Mesendoderm (in vitro differentiated cells): ENCODE data around the gene RPP30.

Source experiments
- DNase-seq: peaks from one replicate; pipeline ENCODE4 v3.0.0; 2013
- H2AK5ac ChIP-seq: 2 replicates; pipeline ENCODE4 v1.6.1; 2013; ENCODE audit warnings: low read length, inconsistent platforms
- H2BK120ac ChIP-seq: 2 replicates; pipeline ENCODE4 v1.6.1; 2013; ENCODE audit warnings: low read depth, mild to moderate bottlenecking, low read length, moderate library complexity, mixed read lengths
- H2BK15ac ChIP-seq: replicated peaks from 2 replicates; pipeline ENCODE4 v1.6.1; 2013; ENCODE audit warnings: low read depth, mild to moderate bottlenecking, moderate library complexity
- H2BK5ac ChIP-seq: 2 replicates; pipeline ENCODE4 v1.6.1; 2013; ENCODE audit warnings: low read length, inconsistent platforms
- H3K18ac ChIP-seq: 2 replicates; pipeline ENCODE4 v1.6.1; 2013; ENCODE audit warnings: mild to moderate bottlenecking, low read length, mixed read lengths
- H3K23ac ChIP-seq: one replicate; pipeline ENCODE4 v1.6.1; 2013; ENCODE audit warnings: low read length
- H3K27ac ChIP-seq: 2 replicates; pipeline ENCODE4 v1.5.1; 2013; ENCODE audit warnings: low read depth, mild to moderate bottlenecking, inconsistent platforms, low read length, moderate library complexity
- H3K27me3 ChIP-seq: 2 replicates; pipeline ENCODE4 v1.6.1; 2013; ENCODE audit warnings: low read length, control low read depth, mild to moderate bottlenecking, inconsistent platforms; ENCODE audit not compliant: insufficient read depth, poor library complexity
- H3K36me3 ChIP-seq: 2 replicates; pipeline ENCODE4 v1.6.1; 2013; ENCODE audit warnings: low read length, inconsistent platforms; ENCODE audit not compliant: control insufficient read depth, insufficient read depth
- H3K4ac ChIP-seq: one replicate; pipeline ENCODE4 v1.6.1; 2013; ENCODE audit warnings: low read depth, mild to moderate bottlenecking, low read length, moderate library complexity
- H3K4me1 ChIP-seq: 2 replicates; pipeline ENCODE4 v1.6.1; 2013; ENCODE audit warnings: low read depth, low read length, inconsistent platforms; ENCODE audit not compliant: control insufficient read depth
- H3K4me2 ChIP-seq: 2 replicates; pipeline ENCODE4 v1.6.1; 2013; ENCODE audit warnings: low read length
- H3K4me3 ChIP-seq: 2 replicates; pipeline ENCODE4 v1.5.1; 2013; ENCODE audit warnings: mild to moderate bottlenecking, low read length
- H3K56ac ChIP-seq: one replicate; pipeline ENCODE4 v1.6.1; 2013; ENCODE audit warnings: low read length
- H3K79me1 ChIP-seq: 2 replicates; pipeline ENCODE4 v1.6.1; 2013; ENCODE audit warnings: low read length, inconsistent platforms
- H3K79me2 ChIP-seq: 2 replicates; pipeline ENCODE4 v1.6.1; 2013; ENCODE audit warnings: mild to moderate bottlenecking, low read length; ENCODE audit not compliant: control insufficient read depth, insufficient read depth
- H3K9ac ChIP-seq: 2 replicates; pipeline ENCODE4 v1.6.1; 2013; ENCODE audit warnings: low read length, inconsistent platforms
- H4K5ac ChIP-seq: one replicate; pipeline ENCODE4 v1.6.1; 2013; ENCODE audit warnings: low read length
- H4K8ac ChIP-seq: one replicate; pipeline ENCODE4 v1.6.1; 2013; ENCODE audit warnings: low read depth, mild to moderate bottlenecking, control low read depth, low read length, moderate library complexity
- WGBS: extraction: QIAGEN DNeasy Blood & Tissue Kit; methylation state at CpG from one replicate; pipeline ENCODE4 v1.1.7; 2013; ENCODE audit warnings: low lambda C conversion rate, missing lambda C conversion rate; ENCODE audit not compliant: insufficient coverage; ENCODE audit errors: extremely low coverage; 5-methylcytosine and 5-hydroxymethylcytosine counted together

RPP30 gene

DNA sequence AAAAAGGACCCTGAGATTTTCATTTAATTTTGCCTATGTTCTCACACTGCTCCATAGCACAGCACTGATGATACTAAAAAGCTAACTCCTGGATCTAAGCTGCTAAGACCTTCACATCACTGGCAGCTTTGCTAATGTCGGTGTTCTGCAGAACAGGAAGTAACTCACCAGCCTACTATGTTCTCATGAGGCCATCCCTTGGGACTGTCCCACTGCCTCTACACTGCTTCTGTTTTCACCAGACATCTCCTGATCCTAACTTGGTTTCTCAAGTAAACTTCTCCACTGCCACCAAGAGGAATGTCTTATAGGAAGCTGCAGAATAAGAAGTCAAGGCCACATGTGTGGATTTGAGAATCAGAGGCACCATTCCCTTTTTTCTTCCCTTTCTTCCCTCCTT is 29.0 kb upstream of the RPP30 start:
- Histone ChIP-seq H3K36me3 (no peaks in the 10 kb centered on the region), H3K27ac (no peak overlapping the region), H3K23ac (no peak overlapping the region), H3K27me3 (no peaks in the 10 kb centered on the region), H2BK120ac (no peak overlapping the region), H3K9ac (no peak overlapping the region), H3K79me1 (peaks cover 14% of the 10 kb centered on the region), H3K4me1 (no peaks in the 10 kb centered on the region), H2BK5ac (no peak overlapping the region), H2BK15ac (no peak overlapping the region), H3K4me2 (no peak overlapping the region), H3K4ac (no peak overlapping the region), H3K56ac (no peak overlapping the region), H4K5ac (no peak overlapping the region), H3K79me2 (peaks cover 72% of the 10 kb centered on the region), H2AK5ac (no peak overlapping the region), H4K8ac (no peak overlapping the region), H3K4me3 (no peak overlapping the region), H3K18ac (no peak overlapping the region)
- DNase-seq, result no peak
- no CpG with 5 or more reads among the region's 1 CpG for WGBS

- H3K4me1 ChIP-seq, result no peaks in the 10 kb centered on the region
- H4K8ac ChIP-seq, result no peak overlapping the region
- no peak overlapping the region for H2AK5ac ChIP-seq
- H3K27ac ChIP-seq, result no peak overlapping the region
- no peak overlapping the region for H3K23ac ChIP-seq
- peaks cover 15% of the 10 kb centered on the region for H3K79me1 ChIP-seq
- no peak for DNase-seq
- no CpG with 5 or more reads among the region's 3 CpGs for WGBS
- peaks cover 65% of the 10 kb centered on the region for H3K79me2 ChIP-seq
- H2BK120ac ChIP-seq, result no peak overlapping the region
- H3K56ac ChIP-seq, result no peak overlapping the region
- no peak overlapping the region for H3K4me3 ChIP-seq
- H3K27me3 ChIP-seq, result no peaks in the 10 kb centered on the region
- no peaks in the 10 kb centered on the region for H3K36me3 ChIP-seq
- H2BK15ac ChIP-seq, result no peak overlapping the region
- H3K18ac ChIP-seq, result no peak overlapping the region
- H3K4me2 ChIP-seq, result no peak overlapping the region
- no peak overlapping the region for H4K5ac ChIP-seq
- H2BK5ac ChIP-seq, result no peak overlapping the region
- H3K4ac ChIP-seq, result no peak overlapping the region
- H3K9ac ChIP-seq, result no peak overlapping the region
Observed at GRCh38 chr10:90845726-90846125, 26.0 kb upstream of the RPP30 start.

DNA sequence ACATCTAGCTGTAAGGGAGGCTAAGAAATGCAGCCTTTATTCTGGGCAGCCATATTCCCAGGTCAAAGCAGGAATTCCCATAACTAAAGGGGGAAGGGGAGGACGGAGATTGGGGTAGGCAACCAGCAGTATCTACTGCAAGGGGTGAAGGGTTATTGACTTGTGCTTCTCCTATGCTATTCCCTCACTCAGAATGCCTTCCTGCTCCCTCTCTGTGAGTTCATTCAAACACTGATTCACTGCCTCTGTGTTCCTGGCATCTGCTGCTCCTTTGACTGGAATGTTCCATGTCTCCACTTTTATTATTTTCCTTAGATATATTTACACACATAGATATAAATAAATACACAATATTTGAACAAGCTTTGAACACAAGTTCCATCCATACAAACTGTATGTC is 25.0 kb upstream of the RPP30 start:
- Histone ChIP-seq H3K4ac (no peak overlapping the region), H2BK15ac (no peak overlapping the region), H3K79me1 (peaks cover 15% of the 10 kb centered on the region), H3K4me2 (no peak overlapping the region), H4K8ac (no peak overlapping the region), H3K27ac (no peak overlapping the region), H3K4me1 (no peaks in the 10 kb centered on the region), H3K79me2 (peaks cover 62% of the 10 kb centered on the region), H2AK5ac (no peak overlapping the region), H2BK5ac (no peak overlapping the region), H3K56ac (no peak overlapping the region), H4K5ac (no peak overlapping the region), H2BK120ac (no peak overlapping the region), H3K27me3 (no peaks in the 10 kb centered on the region), H3K4me3 (no peak overlapping the region), H3K18ac (no peak overlapping the region), H3K23ac (no peak overlapping the region), H3K9ac (no peak overlapping the region), H3K36me3 (no peaks in the 10 kb centered on the region)
- WGBS, result no CpG with 5 or more reads among the region's 1 CpG
- DNase-seq, result no peak

GRCh38 chr10:90847436-90847835 is 24.3 kb upstream of the RPP30 start:
- Histone ChIP-seq H3K36me3 (no peaks in the 10 kb centered on the region), H3K79me1 (peaks cover 13% of the 10 kb centered on the region), H3K56ac (no peak overlapping the region), H3K4ac (no peak overlapping the region), H3K18ac (no peak overlapping the region), H4K8ac (no peak overlapping the region), H3K9ac (no peak overlapping the region), H3K23ac (no peak overlapping the region), H2AK5ac (no peak overlapping the region), H3K4me2 (no peak overlapping the region), H4K5ac (no peak overlapping the region), H3K4me3 (no peak overlapping the region), H2BK5ac (no peak overlapping the region), H3K27me3 (no peaks in the 10 kb centered on the region), H3K79me2 (peaks cover 58% of the 10 kb centered on the region), H2BK15ac (no peak overlapping the region), H2BK120ac (no peak overlapping the region), H3K4me1 (no peaks in the 10 kb centered on the region), H3K27ac (no peak overlapping the region)
- peak; percentile 68 for DNase-seq
- WGBS, result no CpG with 5 or more reads among the region's 1 CpG

DNA sequence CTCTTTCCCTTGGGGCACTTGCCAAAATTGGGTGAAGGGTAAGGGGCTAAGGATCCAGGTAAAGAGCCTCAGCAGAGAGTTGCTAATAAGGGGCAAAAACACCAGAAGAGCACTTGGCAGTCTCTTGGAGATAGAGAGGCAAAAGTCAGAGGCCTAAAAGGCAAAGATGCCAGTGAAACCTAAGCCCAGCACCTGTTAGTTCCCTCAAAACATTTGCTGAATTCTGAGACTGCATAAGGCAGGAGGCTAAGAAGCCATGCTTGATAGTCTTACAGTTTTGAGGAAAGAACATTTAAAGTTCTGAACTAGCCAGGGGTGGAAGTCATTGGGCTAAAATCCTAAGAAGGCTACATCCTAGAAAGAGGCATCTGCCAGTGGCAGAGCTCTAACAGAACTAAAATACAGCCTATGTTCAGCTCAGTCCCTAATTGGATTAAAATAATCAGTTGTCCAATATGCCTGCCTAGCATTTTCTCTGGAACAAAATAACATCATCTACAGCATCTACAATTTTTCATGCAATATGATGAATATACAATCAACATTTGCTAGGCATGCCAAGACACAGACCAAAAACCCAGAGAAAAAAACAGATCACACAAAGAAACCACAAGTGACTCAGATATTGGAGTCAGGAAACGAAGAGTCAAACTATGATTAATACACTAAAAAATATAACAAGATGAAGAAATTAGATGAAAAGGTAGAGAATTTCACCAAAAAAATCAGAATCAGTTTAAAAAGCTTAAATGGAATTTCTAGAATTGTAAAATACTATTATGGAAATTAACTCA is 21.6 kb upstream of the RPP30 start:
- no peak overlapping the region for H3K56ac ChIP-seq
- H4K5ac ChIP-seq, result no peak overlapping the region
- no peak overlapping the region for H3K4me2 ChIP-seq
- no peak overlapping the region for H3K9ac ChIP-seq
- no peaks in the 10 kb centered on the region for H3K36me3 ChIP-seq
- WGBS, result no CpG with 5 or more reads among the region's 1 CpG
- no peak overlapping the region for H3K18ac ChIP-seq
- no peaks in the 10 kb centered on the region for H3K27me3 ChIP-seq
- H2AK5ac ChIP-seq, result no peak overlapping the region
- H3K27ac ChIP-seq, result no peak overlapping the region
- H2BK5ac ChIP-seq, result no peak overlapping the region
- H3K4me1 ChIP-seq, result no peaks in the 10 kb centered on the region
- H2BK120ac ChIP-seq, result no peak overlapping the region
- peaks cover 7% of the 10 kb centered on the region for H3K79me1 ChIP-seq
- DNase-seq, result no peak
- H3K23ac ChIP-seq, result no peak overlapping the region
- no peak overlapping the region for H3K4me3 ChIP-seq
- peaks cover 58% of the 10 kb centered on the region for H3K79me2 ChIP-seq
- H3K4ac ChIP-seq, result no peak overlapping the region
- H4K8ac ChIP-seq, result no peak overlapping the region
- H2BK15ac ChIP-seq, result no peak overlapping the region

DNA sequence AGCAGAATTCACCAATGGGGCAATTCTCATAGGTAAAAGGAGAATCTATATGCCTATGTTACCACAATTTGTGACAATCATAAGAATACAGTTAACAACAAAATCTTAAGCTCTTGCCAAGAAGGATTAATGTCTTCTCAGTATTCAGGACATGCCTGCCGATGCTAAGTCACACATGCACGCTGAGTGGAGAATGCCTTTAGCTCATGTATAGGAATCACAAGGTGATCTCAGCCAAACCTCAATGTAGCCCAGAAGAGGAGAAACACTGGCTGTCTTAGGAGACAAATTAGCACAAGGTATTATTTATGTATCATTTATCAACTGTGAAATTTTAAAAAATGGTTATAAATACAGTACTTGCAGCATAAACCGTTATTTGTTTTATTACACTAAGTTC is 16.6 kb upstream of the RPP30 start:
- Histone ChIP-seq H3K36me3 (no peaks in the 10 kb centered on the region), H2BK15ac (no peak overlapping the region), H3K4me2 (peak overlapping the region; percentile 8), H2BK120ac (no peak overlapping the region), H3K79me2 (peaks cover 46% of the 10 kb centered on the region), H3K79me1 (no peaks in the 10 kb centered on the region), H3K56ac (no peak overlapping the region), H4K5ac (no peak overlapping the region), H3K4ac (no peak overlapping the region), H3K27ac (no peak overlapping the region), H2BK5ac (no peak overlapping the region), H3K23ac (no peak overlapping the region), H3K27me3 (no peaks in the 10 kb centered on the region), H2AK5ac (no peak overlapping the region), H3K9ac (peak overlapping the region; percentile 1), H3K4me1 (no peaks in the 10 kb centered on the region), H3K18ac (no peak overlapping the region), H3K4me3 (no peak overlapping the region), H4K8ac (no peak overlapping the region)
- whole genome bisulfite sequencing, result no CpG with 5 or more reads among the region's 3 CpGs
- DNase-seq, result peak; percentile 54
